NT2/D1 (cell line): ENCODE data around the gene VEZT.

Experiments used
- SUZ12 ChIP-seq: IDR thresholded peaks from 2 replicates; pipeline ENCODE4 v1.6.1; 2011; ENCODE audit not compliant: insufficient read length, insufficient read depth; ENCODE audit errors: extremely low read depth
- YY1 ChIP-seq: IDR thresholded peaks from 2 replicates; pipeline ENCODE4 v1.6.1; 2011; ENCODE audit not compliant: insufficient read length, insufficient read depth
- ZNF274 ChIP-seq: IDR thresholded peaks from 2 replicates; pipeline ENCODE4 v1.6.1; 2011; ENCODE audit warnings: mild to moderate bottlenecking, low read depth, low read length

GRCh38 chr12:95241761-95242506 lies 24.3 kb downstream of the VEZT start:
- TF ChIP-seq SUZ12: no peak
- no peak for TF ChIP-seq YY1
- TF ChIP-seq ZNF274: no peak
